H1 (cell line): ENCODE data around the gene ITPR1. TPM values are rescaled to one million over a fixed set of nuclear protein-coding genes. Genes with fewer than 3 reads are reported as not detected.

Experiments used
- CTCF ChIA-PET: fragments of 300-600 bp; sonication (Branson Sonifier 250); formaldehyde crosslinking; loops from one replicate; lab custom pipeline; 2021; ENCODE audit not compliant: partially characterized antibody; lab: Charles Lee
- POLR2A ChIA-PET: fragments of 300-600 bp; sonication (Branson Sonifier 250); formaldehyde crosslinking; loops from one replicate; lab custom pipeline; 2021; ENCODE audit warnings: inconsistent platforms; ENCODE audit not compliant: partially characterized antibody; lab: Charles Lee
- DNase-seq, 2 experiments: peaks; one replicate each; pipeline versions ENCODE4 v3.0.0 to v3.0.0-alpha.2; 2010 to 2022; ENCODE audit warnings: low spot score in 2 of 2, low read depth in 1 of 2, mixed read lengths in 1 of 2
- FAIRE-seq: peaks from 2 replicates; lab custom pipeline; 2011; peaks lifted over from hg19 to GRCh38; lab: Jason Lieb, UNC
- H2AFZ ChIP-seq: 2 replicates; pipeline ENCODE4 v1.8.1; 2012; ENCODE audit warnings: low read length, inconsistent platforms
- H2AK5ac ChIP-seq: 2 replicates; pipeline ENCODE4 v1.6.1; 2013; ENCODE audit warnings: low read depth, low read length
- H2BK120ac ChIP-seq: replicated peaks from 2 replicates; pipeline ENCODE3; 2013; ENCODE audit warnings: low read depth, low read length, inconsistent platforms
- H2BK12ac ChIP-seq: 2 replicates; pipeline ENCODE4 v1.6.1; 2013; ENCODE audit warnings: low read depth, low read length
- H2BK15ac ChIP-seq: 2 replicates; pipeline ENCODE4 v1.6.1; 2013; ENCODE audit warnings: low read length
- H2BK20ac ChIP-seq: 2 replicates; pipeline ENCODE4 v1.6.1; 2013; ENCODE audit warnings: low read length
- H2BK5ac ChIP-seq: 2 replicates; pipeline ENCODE4 v1.6.1; 2013; ENCODE audit warnings: low read depth, low read length
- H3K14ac ChIP-seq: 2 replicates; pipeline ENCODE4 v1.6.1; 2013; ENCODE audit warnings: inconsistent platforms; ENCODE audit not compliant: insufficient read length
- H3K18ac ChIP-seq: 2 replicates; pipeline ENCODE4 v1.6.1; 2013; ENCODE audit warnings: low read length; ENCODE audit errors: extremely low read depth
- H3K23ac ChIP-seq: 2 replicates; pipeline ENCODE4 v1.6.1; 2013; ENCODE audit warnings: inconsistent platforms; ENCODE audit not compliant: insufficient read length
- H3K23me2 ChIP-seq: 2 replicates; pipeline ENCODE4 v1.6.1; 2013; ENCODE audit warnings: low read depth, low read length
- H3K27ac ChIP-seq: 2 replicates; pipeline ENCODE4 v1.6.1; 2011; ENCODE audit warnings: low read depth, low read length, inconsistent platforms
- H3K27me3 ChIP-seq, 4 experiments: replicated peaks in 1 of 4; 1 replicate in 1 of 4; 2 replicates in 3 of 4; pipeline versions ENCODE4 v1.6.1 to v1.8.1; 2011 to 2013; ENCODE audit warnings: low read length in 3 of 4, mild to moderate bottlenecking in 3 of 4, inconsistent platforms in 2 of 4, mixed read lengths in 2 of 4, moderate library complexity in 1 of 4; ENCODE audit not compliant: control insufficient read depth in 3 of 4, insufficient read depth in 3 of 4; ENCODE audit errors: extremely low read depth in 1 of 4
- H3K36me3 ChIP-seq, 4 experiments: 2 replicates each; pipeline versions ENCODE4 v1.6.1 to v1.8.1; 2011 to 2013; ENCODE audit warnings: mild to moderate bottlenecking in 4 of 4, low read length in 3 of 4, moderate library complexity in 2 of 4, control low read depth in 1 of 4, inconsistent platforms in 1 of 4; ENCODE audit not compliant: insufficient read depth in 4 of 4, control insufficient read depth in 2 of 4
- H3K4ac ChIP-seq: replicated peaks from 2 replicates; pipeline ENCODE3; 2013; ENCODE audit warnings: low read length, low read depth, mixed read lengths, inconsistent platforms; ENCODE audit not compliant: insufficient read length
- H3K4me1 ChIP-seq, 4 experiments: replicated peaks in 1 of 4; 1 replicate in 1 of 4; 2 replicates in 3 of 4; pipeline versions ENCODE4 v1.6.1 to v1.8.1; 2011 to 2013; ENCODE audit warnings: low read length in 3 of 4, inconsistent platforms in 2 of 4, mixed read lengths in 1 of 4; ENCODE audit not compliant: insufficient read depth in 4 of 4, control insufficient read depth in 3 of 4
- H3K4me2 ChIP-seq, 2 experiments: 2 replicates each; pipeline versions ENCODE4 v1.6.1 to v1.8.1; 2011 to 2013; ENCODE audit warnings: low read depth in 2 of 2, low read length in 2 of 2, control low read depth in 1 of 2, inconsistent platforms in 1 of 2, mild to moderate bottlenecking in 1 of 2; ENCODE audit not compliant: insufficient read depth in 1 of 2
- H3K4me3 ChIP-seq, 4 experiments: fragments of 200-600, 300-600 bp in 1 of 4; sonication (generic), shearing (Covaris generic), sonication (Bioruptor Twin) in 1 of 4; 2 replicates each; pipeline versions ENCODE4 v1.5.1 to v1.8.1; 2011 to 2016; ENCODE audit warnings: low read length in 4 of 4, low read depth in 3 of 4, control low read depth in 2 of 4, inconsistent platforms in 2 of 4, mild to moderate bottlenecking in 2 of 4, mixed read lengths in 1 of 4, moderate library complexity in 1 of 4; ENCODE audit not compliant: insufficient read depth in 2 of 4; ENCODE audit errors: extremely low read depth in 1 of 4
- H3K56ac ChIP-seq: replicated peaks from 2 replicates; pipeline ENCODE3; 2013; ENCODE audit warnings: low read depth, mild to moderate bottlenecking, mixed read lengths, low read length, inconsistent platforms; ENCODE audit not compliant: insufficient read length
- H3K79me1 ChIP-seq: 2 replicates; pipeline ENCODE4 v1.6.1; 2013; ENCODE audit warnings: low read depth, low read length, control low read depth
- H3K79me2 ChIP-seq, 2 experiments: 2 replicates each; pipeline versions ENCODE4 v1.6.1 to v1.8.1; 2012 to 2013; ENCODE audit warnings: low read length in 2 of 2, mild to moderate bottlenecking in 2 of 2, inconsistent platforms in 1 of 2; ENCODE audit not compliant: insufficient read depth in 2 of 2, control insufficient read depth in 1 of 2
- H3K9ac ChIP-seq, 4 experiments: replicated peaks in 1 of 4; 1 replicate in 1 of 4; 2 replicates in 3 of 4; pipeline versions ENCODE4 v1.6.1 to v1.8.1; 2011 to 2013; ENCODE audit warnings: low read depth in 3 of 4, low read length in 3 of 4, control low read depth in 2 of 4, mild to moderate bottlenecking in 2 of 4, moderate library complexity in 2 of 4, inconsistent platforms in 1 of 4; ENCODE audit errors: extremely low read depth in 1 of 4
- H3K9me3 ChIP-seq, 2 experiments: 2 replicates each; pipeline versions ENCODE4 v1.6.1 to v1.8.1; 2012 to 2013; ENCODE audit warnings: mild to moderate bottlenecking in 2 of 2, moderate library complexity in 2 of 2, control low read depth in 1 of 2, inconsistent platforms in 1 of 2, low read depth in 1 of 2, low read length in 1 of 2, mixed read lengths in 1 of 2; ENCODE audit not compliant: insufficient read depth in 2 of 2
- H4K20me1 ChIP-seq, 2 experiments: replicated peaks in 1 of 2; 2 replicates each; pipeline versions ENCODE3 to v1.8.1; 2011 to 2013; ENCODE audit warnings: inconsistent platforms in 2 of 2, low read length in 2 of 2, mild to moderate bottlenecking in 1 of 2; ENCODE audit not compliant: insufficient read depth in 2 of 2, control insufficient read depth in 1 of 2
- H4K5ac ChIP-seq: 2 replicates; pipeline ENCODE4 v1.6.1; 2013; ENCODE audit warnings: low read length, low read depth, mixed read lengths, inconsistent platforms; ENCODE audit not compliant: insufficient read length
- H4K8ac ChIP-seq: 2 replicates; pipeline ENCODE4 v1.8.0; 2013; ENCODE audit warnings: mild to moderate bottlenecking, moderate library complexity, low read length, inconsistent platforms; ENCODE audit not compliant: insufficient read depth; ENCODE audit errors: extremely low read depth
- H4K91ac ChIP-seq: replicated peaks from 2 replicates; pipeline ENCODE3; 2013; ENCODE audit warnings: low read length, mixed read lengths, inconsistent platforms; ENCODE audit not compliant: insufficient read length
- CBX5 ChIP-seq: fragments of 300-800, 300-1000 bp; sonication (generic); IDR thresholded peaks from 2 replicates; pipeline ENCODE4 v1.7.1; 2016; ENCODE audit warnings: antibody characterized with exemption, low read length, low read depth
- POLR2A ChIP-seq, 2 experiments: IDR thresholded peaks; 1 replicate in 1 of 2; 2 replicates in 1 of 2; pipeline ENCODE4 v1.6.1; 2011; ENCODE audit warnings: low read depth in 2 of 2, low read length in 2 of 2, mild to moderate bottlenecking in 2 of 2; ENCODE audit errors: control extremely low read depth in 1 of 2
- WGBS, 2 experiments: shearing (Covaris generic) in 1 of 2; methylation state at CpG; one replicate each; pipeline versions ENCODE4 v1.1.6 to v1.1.7; 2013 to 2015; ENCODE audit warnings: low lambda C conversion rate in 2 of 2, mixed read lengths in 2 of 2, inconsistent platforms in 1 of 2, low coverage in 1 of 2, missing lambda C conversion rate in 1 of 2; ENCODE audit not compliant: insufficient replicate concordance in 2 of 2, insufficient coverage in 1 of 2, insufficient read length in 1 of 2; ENCODE audit errors: extremely low coverage in 1 of 2, missing lambda C conversion rate in 1 of 2; 5-methylcytosine and 5-hydroxymethylcytosine counted together
- polyA plus RNA-seq, 7 experiments: library from polyadenylated mRNA; depleted of rRNA in 3 of 7; stranded (reverse) in 5 of 7; unstranded in 2 of 7; fragments of >200 nt in 5 of 7; fragments of 200-250 nt in 2 of 7; gene quantifications; 1 replicate in 5 of 7; 2 replicates in 1 of 7; 4 replicates in 1 of 7; pipeline versions ENCODE4 v1.2.1 to v1.2.3, GENCODE V29; 2011 to 2013; ENCODE audit warnings: missing spikeins in 2 of 7, mixed read lengths in 2 of 7
- total RNA-seq: library from RNA; stranded (reverse); fragmentation: NEBNext Ultra II Directional; extraction: Animal tissue kit (Norgen Biotek cat#: 25700); gene quantifications from 2 replicates; pipeline ENCODE4 v1.2.1, GENCODE V29; 2021
- TF ChIP-seq, protein P1 (sequence below): IDR thresholded peaks from 2 replicates; pipeline ENCODE4 v1.6.1; 2012; ENCODE audit warnings: inconsistent platforms

ITPR1 gene
- total and polyA plus RNA-seq, 2 of the 8 experiments (the other 6 are each of a cell fraction or from before 2014, with no cell fraction given) = 2.5 to 16.3 TPM

DNA sequence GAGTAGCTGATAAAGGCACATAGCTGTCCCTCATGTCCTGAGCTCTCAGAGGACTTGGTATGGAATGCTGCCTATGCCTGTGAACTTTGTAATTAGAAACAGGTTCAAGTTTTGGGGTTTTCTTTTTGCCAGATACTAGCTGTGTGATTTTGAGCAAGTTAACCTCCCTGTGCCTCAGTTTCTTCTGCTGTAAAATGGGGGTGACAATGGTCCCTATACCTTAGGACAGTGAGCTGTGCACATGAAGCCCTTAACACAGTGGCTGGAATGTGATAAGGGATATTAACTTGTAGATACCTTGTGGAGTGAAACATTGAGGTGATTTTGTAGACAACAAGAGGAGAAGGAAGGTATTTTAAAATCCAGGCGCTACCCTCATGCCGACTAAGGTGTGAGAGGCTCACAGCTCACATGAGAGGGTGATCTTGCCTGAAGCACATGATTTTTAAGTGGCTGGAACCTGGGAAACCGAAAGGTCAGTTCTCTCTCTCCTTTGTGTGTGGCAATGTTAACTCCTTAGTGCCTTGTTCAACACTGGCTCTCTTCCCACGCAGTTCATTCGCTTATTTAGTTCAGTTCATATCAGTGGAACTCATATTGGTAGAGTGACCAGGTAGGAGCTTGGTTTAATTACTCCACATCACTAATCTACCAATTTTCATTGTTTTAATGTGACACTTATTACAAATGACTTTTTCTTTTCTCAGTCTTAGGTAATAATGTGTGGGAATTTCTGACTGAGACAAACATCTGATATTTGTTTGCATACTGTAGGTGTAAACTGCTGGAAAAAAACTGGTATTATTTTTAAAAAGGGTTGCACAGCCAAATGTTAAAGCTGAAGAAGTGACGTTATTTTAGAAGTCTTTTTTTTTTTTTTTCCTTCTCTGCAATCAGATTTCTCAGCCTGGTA is 236.2 kb downstream of the ITPR1 start:
- WGBS, 2 experiments = 89% methylated on average over 6 of the region's 6 CpGs; no CpG with 5 or more reads in 1 of the 2 experiments
- Histone ChIP-seq H2AFZ (no peak overlapping the region), H2BK120ac (no peak overlapping the region), H3K18ac (no peak overlapping the region), H3K9ac (no peak overlapping the region), H4K8ac (no peak overlapping the region), H3K4ac (no peak overlapping the region), H3K56ac (no peak overlapping the region), H4K20me1 (no peaks in the 10 kb centered on the region), H3K4me1 (peaks cover 0 to 5% (median 2%) of the 10 kb centered on the region in 4 experiments; a peak in 6 of 7 replicates), H3K4me3 (no peak overlapping the region), H2BK5ac (no peak overlapping the region), H3K23ac (no peak overlapping the region), H3K4me2 (no peak overlapping the region), H3K36me3 (no peaks in the 10 kb centered on the region), H3K9me3 (no peaks in the 10 kb centered on the region), H3K14ac (no peak overlapping the region), H3K79me1 (no peaks in the 10 kb centered on the region), H3K27me3 (no peaks in the 10 kb centered on the region), H4K5ac (no peak overlapping the region), H4K91ac (no peak overlapping the region), H2AK5ac (no peak overlapping the region), H3K23me2 (no peaks in the 10 kb centered on the region), H2BK15ac (no peak overlapping the region), H3K79me2 (no peaks in the 10 kb centered on the region), H2BK20ac (no peak overlapping the region), H3K27ac (no peak overlapping the region), H2BK12ac (no peak overlapping the region)
- POLR2A ChIA-PET = interaction anchor here (0.9 to 1.2 kb wide), 2 partner anchors 8 to 10 kb away, joined by 4 read pairs; no protein-coding TSS in a partner anchor
- FAIRE-seq (no peak), DNase-seq (no peak)
- TF ChIP-seq, protein P1, sequence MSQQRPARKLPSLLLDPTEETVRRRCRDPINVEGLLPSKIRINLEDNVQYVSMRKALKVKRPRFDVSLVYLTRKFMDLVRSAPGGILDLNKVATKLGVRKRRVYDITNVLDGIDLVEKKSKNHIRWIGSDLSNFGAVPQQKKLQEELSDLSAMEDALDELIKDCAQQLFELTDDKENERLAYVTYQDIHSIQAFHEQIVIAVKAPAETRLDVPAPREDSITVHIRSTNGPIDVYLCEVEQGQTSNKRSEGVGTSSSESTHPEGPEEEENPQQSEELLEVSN = peak; percentile 29; the same call in 1 of the 2 replicates
- no peak for TF ChIP-seq POLR2A (IDR thresholded peaks at IDR 0.05; ENCODE audit: control extremely low read depth in 1 of 2, low read depth in 2 of 2, low read length in 2 of 2)
- no peak for TF ChIP-seq CBX5
- CTCF ChIA-PET = interaction anchor here (0.7 to 3.0 kb wide), 11 partner anchors 8 to 502 kb away, joined by 3 to 28 read pairs (median 3); no protein-coding TSS in a partner anchor
